Central memory CD8-positive, alpha-beta T cell (primary cell): Measurements from ENCODE around the gene OR2G3.

Source experiments
- ATAC-seq: fragments of 150-1000 bp; cut with Tn5 transposase; replicated peaks from 2 replicates; pipeline ENCODE4 v1.10.0; 2022; ENCODE audit warnings: mild to moderate bottlenecking, moderate FRiP score, moderate number of reproducible peaks; ENCODE audit not compliant: poor library complexity, severe bottlenecking; ENCODE audit errors: extremely low read depth
- DNase-seq, 2 donors: peaks; one replicate each; pipeline ENCODE4 v3.0.0; 2021; ENCODE audit warnings: low spot score in 2 of 2
- H3K27ac Mint-ChIP-seq: one replicate; pipeline ENCODE4 v1.8.0; 2022; ENCODE audit warnings: low read depth, mild to moderate bottlenecking, moderate library complexity, mixed read lengths
- H3K27me3 Mint-ChIP-seq: one replicate; pipeline ENCODE4 v1.8.0; 2022; ENCODE audit warnings: mixed read lengths
- H3K36me3 Mint-ChIP-seq: one replicate; pipeline ENCODE4 v1.8.0; 2022; ENCODE audit warnings: mild to moderate bottlenecking, moderate library complexity, mixed read lengths; ENCODE audit not compliant: insufficient read depth
- H3K4me1 Mint-ChIP-seq: one replicate; pipeline ENCODE4 v1.8.0; 2022; ENCODE audit warnings: mixed read lengths
- H3K4me3 Mint-ChIP-seq: one replicate; pipeline ENCODE4 v1.8.0; 2022; ENCODE audit warnings: mild to moderate bottlenecking, moderate library complexity, mixed read lengths
- H3K9me3 Mint-ChIP-seq: one replicate; pipeline ENCODE4 v1.8.0; 2022; ENCODE audit warnings: mixed read lengths

The OR2G3 gene

GRCh38 chr1:247638781-247639180 lies 33.4 kb downstream of the OR2G3 start:
- no peaks in the 10 kb centered on the region for H3K36me3 Mint-ChIP-seq
- no peaks in the 10 kb centered on the region for H3K4me1 Mint-ChIP-seq
- no peak for DNase-seq
- H3K27ac Mint-ChIP-seq, result no peak overlapping the region
- no peak overlapping the region for H3K4me3 Mint-ChIP-seq
- ATAC-seq, result no peak
- H3K27me3 Mint-ChIP-seq, result peaks cover 38% of the 10 kb centered on the region
- H3K9me3 Mint-ChIP-seq, result peaks cover 15% of the 10 kb centered on the region

GRCh38 chr1:247639381-247639981 lies 34.1 kb downstream of the OR2G3 start:
- peak; percentile 10 for ATAC-seq
- Mint-ChIP-seq H3K27ac (no peak overlapping the region), H3K27me3 (peaks cover 38% of the 10 kb centered on the region), H3K4me1 (no peaks in the 10 kb centered on the region), H3K9me3 (peaks cover 10% of the 10 kb centered on the region), H3K36me3 (no peaks in the 10 kb centered on the region), H3K4me3 (no peak overlapping the region)
- no peak for DNase-seq

GRCh38 chr1:247642742-247643141 lies 37.4 kb downstream of the OR2G3 start:
- Mint-ChIP-seq H3K4me1 (no peaks in the 10 kb centered on the region), H3K9me3 (peaks cover 4% of the 10 kb centered on the region), H3K4me3 (no peak overlapping the region), H3K27ac (no peak overlapping the region), H3K27me3 (peaks cover 28% of the 10 kb centered on the region), H3K36me3 (peaks cover 1% of the 10 kb centered on the region)
- DNase-seq (no peak), ATAC-seq (no peak)

GRCh38 chr1:247646867-247647266 lies 41.5 kb downstream of the OR2G3 start:
- Mint-ChIP-seq H3K4me3 (no peak overlapping the region), H3K4me1 (no peaks in the 10 kb centered on the region), H3K9me3 (no peaks in the 10 kb centered on the region), H3K27ac (no peak overlapping the region), H3K36me3 (peaks cover 4% of the 10 kb centered on the region), H3K27me3 (peaks cover 5% of the 10 kb centered on the region)
- no peak for DNase-seq
- ATAC-seq, result no peak

GRCh38 chr1:247647864-247648263 lies 42.5 kb downstream of the OR2G3 start:
- Mint-ChIP-seq H3K27me3 (peaks cover 7% of the 10 kb centered on the region), H3K4me3 (no peak overlapping the region), H3K9me3 (no peaks in the 10 kb centered on the region), H3K36me3 (peaks cover 4% of the 10 kb centered on the region), H3K27ac (no peak overlapping the region), H3K4me1 (no peaks in the 10 kb centered on the region)
- no peak for ATAC-seq
- DNase-seq, result no peak

- Mint-ChIP-seq H3K36me3 (peaks cover 2% of the 10 kb centered on the region), H3K4me1 (no peaks in the 10 kb centered on the region), H3K9me3 (no peaks in the 10 kb centered on the region), H3K27ac (no peak overlapping the region), H3K4me3 (no peak overlapping the region), H3K27me3 (peaks cover 7% of the 10 kb centered on the region)
- no peak for DNase-seq
- ATAC-seq, result no peak
Observed at GRCh38 chr1:247653040-247653439, 47.7 kb downstream of the OR2G3 start.
